K562 (cell line): ENCODE results near the gene DCAF4. TPM values are rescaled to one million over a fixed set of nuclear protein-coding genes. Genes with fewer than 3 reads are reported as not detected.

Experiments
- CHD7 ChIP-seq: fragments of 200-600 bp; sonication (generic); IDR thresholded peaks from one replicate; pipeline ENCODE4 v1.6.1; 2012; ENCODE audit warnings: mild to moderate bottlenecking, low read depth, low read length, inconsistent platforms
- DACH1 ChIP-seq: fragments of 450-650 bp; IDR thresholded peaks from 2 replicates; pipeline ENCODE4 v1.6.1; 2018; ENCODE audit not compliant: partially characterized antibody
- DDX20 ChIP-seq: fragments of 450-650 bp; IDR thresholded peaks from 2 replicates; pipeline ENCODE4 v1.6.1; 2016; ENCODE audit warnings: missing genetic modification characterization, low read depth, mild to moderate bottlenecking, missing compliant biosample characterization, moderate library complexity
- E2F3 ChIP-seq: fragments of 250-450 bp; sonication (Bioruptor Pico); IDR thresholded peaks from 2 replicates; pipeline ENCODE4 v1.4.0; 2020; ENCODE audit warnings: mild to moderate bottlenecking
- HIVEP1 ChIP-seq: fragments of 250-450 bp; sonication (Bioruptor Pico); IDR thresholded peaks from 2 replicates; pipeline ENCODE4 v1.4.0; 2020; ENCODE audit warnings: mild to moderate bottlenecking
- MXD1 ChIP-seq: fragments of 250-450 bp; sonication (Bioruptor Pico); IDR thresholded peaks from 2 replicates; pipeline ENCODE4 v1.8.0; 2021; ENCODE audit warnings: borderline replicate concordance, mild to moderate bottlenecking, moderate library complexity; ENCODE audit not compliant: poor library complexity, severe bottlenecking
- NFE2 ChIP-seq: IDR thresholded peaks from 2 replicates; pipeline ENCODE4 v1.6.1; 2014; ENCODE audit warnings: antibody characterized with exemption, low read depth
- ZBTB33 ChIP-seq: sonication (generic); formaldehyde crosslinking; IDR thresholded peaks from 2 replicates; pipeline ENCODE4 v1.8.1; 2023; ENCODE audit warnings: mild to moderate bottlenecking, missing genetic modification reagents
- ZBTB5 ChIP-seq: fragments of 450-650 bp; IDR thresholded peaks from 2 replicates; pipeline ENCODE4 v1.6.1; 2017; ENCODE audit warnings: antibody characterized with exemption
- ZKSCAN3 ChIP-seq: fragments of 250-450 bp; sonication (Bioruptor Pico); IDR thresholded peaks from 2 replicates; pipeline ENCODE4 v1.4.0; 2020
- ZNF280B ChIP-seq: fragments of 250-450 bp; sonication (Bioruptor Pico); IDR thresholded peaks from 2 replicates; pipeline ENCODE4 v1.5.1; 2021; ENCODE audit warnings: mild to moderate bottlenecking
- polyA plus RNA-seq, 8 experiments: library from polyadenylated mRNA; depleted of rRNA in 4 of 8; stranded (reverse) in 5 of 8; unstranded in 3 of 8; fragments of >200 nt; fragmentation: Nextera tagmentation in 2 of 8; fragmentation: Illumina TruSeq in 1 of 8; extraction: Ambion mirVana in 2 of 8; extraction: Trizol in 1 of 8; gene quantifications; 2 replicates each; pipeline versions ENCODE4 v1.2.1 to v1.2.3, GENCODE V29; 2011 to 2014; ENCODE audit warnings: inconsistent platforms in 1 of 8, missing spikeins in 1 of 8
- total RNA-seq, 7 experiments: library from RNA; depleted of rRNA in 6 of 7; stranded (reverse); fragments of >200 nt in 6 of 7; fragmentation: Illumina TruSeq in 2 of 7; extraction: Trizol in 2 of 7; gene quantifications; 2 replicates each; pipeline versions ENCODE4 v1.2.1 to v1.2.3, GENCODE V29; 2011 to 2021; ENCODE audit warnings: low replicate concordance in 1 of 7

Gene DCAF4
- total and polyA plus RNA-seq, 9 of the 15 experiments (the other 6 are each of a cell fraction or from before 2014, with no cell fraction given): 2.7 to 49.2 (median 22.9) TPM

GRCh38 chr14:72921396-72921795, 4.9 kb upstream of the DCAF4 start (continued):
- TF ChIP-seq CHD7 (no peak), E2F3 (CRISPR knock-in tag) (no peak), NFE2 (no peak), ZBTB5 (no peak), ZBTB33 (CRISPR knock-in tag) (no peak), DACH1 (no peak), MXD1 (CRISPR knock-in tag) (no peak), ZKSCAN3 (CRISPR knock-in tag) (no peak), HIVEP1 (CRISPR knock-in tag) (no peak), DDX20 (no peak), ZNF280B (CRISPR knock-in tag) (no peak)
